Embryonic facial prominence (tissue), 1 donor: ENCODE measurements around the gene AIP.

Experiments
- DNase-seq: peaks from one replicate; pipeline ENCODE4 v3.0.0-alpha.2; 2016; ENCODE audit errors: extremely low spot score

AIP gene

DNA sequence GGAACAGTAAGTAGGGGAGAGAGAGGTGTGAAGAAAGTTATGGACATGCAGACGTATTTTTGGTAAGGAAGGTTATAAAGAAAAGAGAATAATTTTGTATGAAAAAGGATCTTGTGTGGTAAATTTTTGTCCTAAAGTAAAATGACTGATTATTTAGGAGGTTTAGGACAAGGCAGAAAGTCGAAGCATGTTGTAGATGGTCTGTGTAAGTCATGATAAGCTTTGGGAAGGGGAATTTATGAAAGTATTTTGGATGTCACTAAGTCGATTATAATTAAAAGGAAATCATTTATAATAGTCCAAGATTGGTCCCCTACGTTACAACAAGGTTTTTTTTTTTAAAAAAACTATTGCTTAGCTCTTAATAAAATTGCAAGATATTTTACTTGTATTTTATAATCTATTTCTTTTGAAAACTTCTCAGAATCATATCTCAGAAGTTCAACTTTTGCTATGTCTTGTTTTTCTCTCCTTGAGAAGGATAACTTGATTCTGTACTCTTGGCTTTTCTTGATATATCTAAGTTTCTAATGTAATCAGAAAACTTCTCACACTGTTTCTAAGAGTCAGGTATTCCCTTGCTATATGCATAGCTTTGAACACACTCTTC is 51.3 kb downstream of the AIP start:
- DNase-seq, result no peak

GRCh38 chr11:67535561-67535960 is 52.7 kb downstream of the AIP start:
- no peak for DNase-seq

DNA sequence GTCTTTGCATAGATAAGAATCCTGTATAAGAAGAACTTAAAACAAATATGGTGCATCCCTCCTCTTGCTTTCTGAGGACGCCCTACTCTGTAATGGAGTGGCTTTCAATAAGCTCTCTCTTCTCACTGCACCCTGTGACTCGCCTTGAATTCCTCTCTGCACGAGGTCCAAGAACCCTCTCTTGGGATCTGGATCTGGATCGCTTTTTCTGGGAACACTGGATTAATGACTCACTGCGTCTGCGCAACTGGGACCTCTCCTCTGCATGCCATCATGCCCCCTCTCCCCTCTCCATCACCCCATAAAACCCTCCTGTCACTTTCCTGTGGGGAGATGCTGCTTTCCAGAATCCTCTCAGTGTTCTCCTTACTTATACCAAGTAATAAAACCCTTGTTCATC is 55.5 kb downstream of the AIP start:
- no peak for DNase-seq

DNA sequence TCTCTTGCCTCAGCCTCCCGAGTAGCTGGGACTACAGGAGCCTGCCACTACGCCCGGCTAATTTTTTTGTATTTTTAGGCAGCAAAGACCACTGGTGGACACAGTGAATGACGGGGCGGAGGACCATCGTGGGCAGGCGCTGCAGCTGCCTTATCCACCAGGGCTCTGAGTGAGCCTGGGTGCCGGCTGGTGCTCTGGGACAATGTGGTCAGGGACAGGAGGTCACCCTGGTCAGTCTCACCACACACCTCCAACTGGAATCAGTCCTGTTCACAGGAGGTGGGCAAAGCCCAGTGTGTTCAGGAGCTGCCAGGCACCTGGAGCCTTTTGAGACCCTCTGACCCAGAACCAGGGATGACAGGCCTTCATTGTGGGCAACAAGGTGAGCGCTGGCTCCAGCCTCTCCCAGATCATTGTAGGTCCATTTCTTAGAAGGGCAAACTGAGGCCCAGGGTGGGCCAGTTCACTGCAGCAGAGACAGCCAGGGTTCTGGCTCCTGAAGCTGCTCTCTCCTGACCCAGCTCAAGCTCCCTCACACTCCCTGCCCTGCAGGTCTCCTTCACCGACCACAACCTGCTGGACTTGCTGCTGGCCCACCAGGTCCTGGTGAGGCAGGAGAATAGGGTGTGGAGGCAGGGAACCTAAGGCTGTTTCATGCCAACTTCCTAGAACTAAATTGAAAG is 56.1 kb downstream of the AIP start:
- no peak for DNase-seq

DNA sequence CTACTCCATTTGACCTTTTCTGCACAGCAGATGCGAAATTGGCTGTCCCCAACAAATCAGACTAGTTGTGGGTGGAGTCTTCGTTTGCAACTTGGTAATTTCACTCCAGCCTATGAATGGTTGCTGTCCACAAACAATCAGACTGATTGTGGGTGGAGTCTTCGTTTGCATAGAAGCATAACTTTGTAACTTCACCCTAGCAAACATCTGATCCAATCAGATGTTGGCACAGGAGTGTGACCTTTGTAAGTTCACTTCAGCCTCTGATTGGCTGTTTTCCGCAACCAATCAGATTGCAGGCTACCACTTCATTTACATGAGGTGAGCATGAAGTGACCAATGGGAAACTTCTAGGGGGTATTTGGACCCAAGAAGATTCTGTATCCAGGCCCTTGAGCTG is 56.7 kb downstream of the AIP start:
- DNase-seq, result no peak
